Measurements from ENCODE around the gene PIGV.

GRCh38 chr1:26782521-26783212 is 5.1 kb upstream of the PIGV start:
- TF ChIP-seq, protein P1, sequence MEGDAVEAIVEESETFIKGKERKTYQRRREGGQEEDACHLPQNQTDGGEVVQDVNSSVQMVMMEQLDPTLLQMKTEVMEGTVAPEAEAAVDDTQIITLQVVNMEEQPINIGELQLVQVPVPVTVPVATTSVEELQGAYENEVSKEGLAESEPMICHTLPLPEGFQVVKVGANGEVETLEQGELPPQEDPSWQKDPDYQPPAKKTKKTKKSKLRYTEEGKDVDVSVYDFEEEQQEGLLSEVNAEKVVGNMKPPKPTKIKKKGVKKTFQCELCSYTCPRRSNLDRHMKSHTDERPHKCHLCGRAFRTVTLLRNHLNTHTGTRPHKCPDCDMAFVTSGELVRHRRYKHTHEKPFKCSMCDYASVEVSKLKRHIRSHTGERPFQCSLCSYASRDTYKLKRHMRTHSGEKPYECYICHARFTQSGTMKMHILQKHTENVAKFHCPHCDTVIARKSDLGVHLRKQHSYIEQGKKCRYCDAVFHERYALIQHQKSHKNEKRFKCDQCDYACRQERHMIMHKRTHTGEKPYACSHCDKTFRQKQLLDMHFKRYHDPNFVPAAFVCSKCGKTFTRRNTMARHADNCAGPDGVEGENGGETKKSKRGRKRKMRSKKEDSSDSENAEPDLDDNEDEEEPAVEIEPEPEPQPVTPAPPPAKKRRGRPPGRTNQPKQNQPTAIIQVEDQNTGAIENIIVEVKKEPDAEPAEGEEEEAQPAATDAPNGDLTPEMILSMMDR (IDR thresholded peaks at IDR 0.05), result no peak
- TF ChIP-seq POLR2A (IDR thresholded peaks at IDR 0.05), result no peak

Data from testis (tissue), 2 donors.